Mammary epithelial cell (primary cell): ENCODE results near the gene INPP4B.

ENCODE experiments used
- CTCF ChIP-seq, 2 donors: IDR thresholded peaks in 1 of 2; conservative IDR thresholded peaks in 1 of 2; 2 replicates each; pipeline ENCODE4 v1.5.1; 2011 to 2012; ENCODE audit warnings: inconsistent platforms in 2 of 2, low read length in 2 of 2, mild to moderate bottlenecking in 2 of 2, control low read depth in 1 of 2, low read depth in 1 of 2; ENCODE audit not compliant: insufficient read depth in 1 of 2; ENCODE audit errors: extremely low read depth in 1 of 2
- EZH2 ChIP-seq: IDR thresholded peaks from 2 replicates; pipeline ENCODE4 v1.6.1; 2012; ENCODE audit warnings: low read length, inconsistent platforms, borderline replicate concordance

- TF ChIP-seq CTCF (conservative IDR thresholded peaks at IDR 0.05 in 1 of 2, IDR thresholded peaks at IDR 0.05 in 1 of 2; ENCODE audit: extremely low read depth in 1 of 2, insufficient read depth in 1 of 2, low read depth in 1 of 2, low read length in 2 of 2) = no peak
- TF ChIP-seq EZH2 = no peak
These were observed 851.0 kb downstream of the INPP4B start for GRCh38 chr4:141995056-141995455.
